HL-60 (cell line): ENCODE results near the gene MOBP.
"Not testable (repeated sequence)": the region's sequence is repeated elsewhere in the genome, so short reads cannot be mapped to it uniquely, and the experiment has no call there.

Source experiments
- DNase-seq, 2 experiments: peaks; one replicate each; pipeline ENCODE4 v3.0.0-alpha.2; 2010 to 2020; ENCODE audit warnings: low read depth in 1 of 2, low spot score in 1 of 2
- H3K27ac ChIP-seq: fragments of 250-450 bp; sonication (Bioruptor Pico); replicated peaks from 2 replicates; pipeline ENCODE4 v1.5.1; 2020; ENCODE audit warnings: mild to moderate bottlenecking, moderate library complexity
- H3K27me3 ChIP-seq: fragments of 250-450 bp; sonication (Bioruptor Pico); 2 replicates; pipeline ENCODE4 v1.5.1; 2021; ENCODE audit warnings: mild to moderate bottlenecking, moderate library complexity; ENCODE audit not compliant: insufficient read depth, poor library complexity, severe bottlenecking
- H3K4me3 ChIP-seq: replicated peaks from 2 replicates; pipeline ENCODE4 v1.5.1; 2011; ENCODE audit warnings: mild to moderate bottlenecking, control low read depth, low read length; ENCODE audit not compliant: insufficient read depth
- CTCF ChIP-seq: IDR thresholded peaks from one replicate; pipeline ENCODE4 v1.5.1; 2011; ENCODE audit warnings: low read length, control low read depth, inconsistent platforms; ENCODE audit not compliant: insufficient read depth
- GABPA ChIP-seq: IDR thresholded peaks from 2 replicates; pipeline ENCODE4 v1.6.1; 2012; ENCODE audit warnings: low read depth
- POLR2AphosphoS5 ChIP-seq: IDR thresholded peaks from 2 replicates; pipeline ENCODE4 v1.6.1; 2012; ENCODE audit warnings: low read depth
- REST ChIP-seq: IDR thresholded peaks from 2 replicates; pipeline ENCODE4 v1.6.1; 2012; ENCODE audit warnings: low read depth; ENCODE audit not compliant: insufficient replicate concordance
- SPI1 ChIP-seq: IDR thresholded peaks from 2 replicates; pipeline ENCODE4 v1.6.1; 2012; ENCODE audit warnings: low read depth, mild to moderate bottlenecking, borderline replicate concordance

Gene MOBP

GRCh38 chr3:39457361-39457760 is 10.1 kb upstream of the MOBP start:
- Histone ChIP-seq H3K27ac (no peak overlapping the region), H3K27me3 (peaks cover 2% of the 10 kb centered on the region), H3K4me3 (no peak overlapping the region)
- TF ChIP-seq GABPA (no peak), SPI1 (no peak), POLR2AphosphoS5 (no peak), CTCF (no peak), REST (no peak)
- no peak for DNase-seq

GRCh38 chr3:39458579-39458978 is 8.9 kb upstream of the MOBP start:
- not testable (repeated sequence) for DNase-seq, H3K27ac ChIP-seq

GRCh38 chr3:39460677-39461076 is 6.8 kb upstream of the MOBP start:
- no peaks in the 10 kb centered on the region for H3K27me3 ChIP-seq
- DNase-seq, result no peak
- TF ChIP-seq GABPA, result no peak
- no peak for TF ChIP-seq POLR2AphosphoS5
- TF ChIP-seq SPI1, result no peak
- TF ChIP-seq CTCF, result no peak
- no peak for TF ChIP-seq REST

More at GRCh38 chr3:39458579-39458978, 8.9 kb upstream of the MOBP start:
- not testable (repeated sequence) for H3K27me3 ChIP-seq, H3K4me3 ChIP-seq

GRCh38 chr3:39463269-39463668 is 4.2 kb upstream of the MOBP start:
- DNase-seq, result no peak
- H3K4me3 ChIP-seq, result no peak overlapping the region
- H3K27ac ChIP-seq, result no peak overlapping the region
- TF ChIP-seq POLR2AphosphoS5, result no peak
- no peak for TF ChIP-seq SPI1
- TF ChIP-seq REST, result no peak
- no peak for TF ChIP-seq CTCF
- H3K27me3 ChIP-seq, result no peaks in the 10 kb centered on the region

More at GRCh38 chr3:39460677-39461076, 6.8 kb upstream of the MOBP start:
- Histone ChIP-seq H3K27ac (no peak overlapping the region), H3K4me3 (no peak overlapping the region)
